SK-N-MC (cell line): Measurements from ENCODE around the gene SLC28A2.
"Not testable (repeated sequence)": the region's sequence is repeated elsewhere in the genome, so short reads cannot be mapped to it uniquely, and the experiment has no call there.

ENCODE experiments used
- DNase-seq: peaks from one replicate; pipeline ENCODE4 v3.0.0-alpha.2; 2011; ENCODE audit warnings: low read depth, low spot score
- H3K27ac ChIP-seq: fragments of 200-600 bp; sonication (generic); 2 replicates; pipeline ENCODE4 v1.5.1; 2016; ENCODE audit warnings: mixed run types
- H3K36me3 ChIP-seq: fragments of 200-600 bp; sonication (generic); 2 replicates; pipeline ENCODE4 v1.6.1; 2017; ENCODE audit warnings: antibody characterized with exemption, low read length, mixed read lengths; ENCODE audit not compliant: insufficient read depth
- H3K4me3 ChIP-seq: fragments of 200-600 bp; sonication (generic); 2 replicates; pipeline ENCODE4 v1.5.1; 2016
- H3K9ac ChIP-seq: fragments of 200-600 bp; sonication (generic); 2 replicates; pipeline ENCODE4 v1.8.0; 2017; ENCODE audit warnings: mixed run types, mixed read lengths; ENCODE audit not compliant: insufficient read length
- H3K9me3 ChIP-seq: fragments of 200-600 bp; sonication (generic); 2 replicates; pipeline ENCODE4 v1.6.1; 2017; ENCODE audit warnings: low read depth, mild to moderate bottlenecking, antibody characterized with exemption, low read length, moderate library complexity, mixed read lengths
- EZH2 ChIP-seq: fragments of 200-600 bp; sonication (generic); IDR thresholded peaks from one replicate; pipeline ENCODE4 v1.6.1; 2017; ENCODE audit warnings: antibody characterized with exemption
- FOXP2 ChIP-seq: optimal IDR thresholded peaks from 2 replicates; pipeline ENCODE3; 2011; ENCODE audit warnings: mild to moderate bottlenecking, moderate library complexity; ENCODE audit not compliant: insufficient read depth; ENCODE audit errors: extremely low read length, control extremely low read depth
- POLR2AphosphoS5 ChIP-seq: IDR thresholded peaks from 2 replicates; pipeline ENCODE4 v1.6.1; 2012; ENCODE audit warnings: mild to moderate bottlenecking, low read depth, low read length, borderline replicate concordance

Gene SLC28A2

DNA sequence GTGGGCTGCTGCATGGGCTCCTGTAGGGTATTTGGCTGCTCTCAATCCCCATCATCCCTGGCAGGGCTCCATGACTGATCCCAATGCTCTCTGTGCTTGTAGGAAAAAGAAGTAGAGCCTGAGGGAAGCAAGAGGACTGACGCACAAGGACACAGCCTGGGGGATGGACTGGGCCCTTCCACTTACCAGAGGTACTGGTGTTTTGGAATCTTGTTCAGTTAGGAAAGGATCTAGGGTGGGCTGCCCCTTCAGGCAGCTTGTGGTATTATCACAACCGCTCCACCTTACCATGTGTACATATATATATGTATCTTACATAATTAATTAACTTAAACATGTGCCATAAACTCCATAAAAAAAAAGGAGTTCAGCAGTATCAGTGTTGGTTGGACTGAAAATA, 1.3 kb downstream of the SLC28A2 start:
- no peak for DNase-seq
- no peak for TF ChIP-seq FOXP2
- TF ChIP-seq EZH2: no peak
- TF ChIP-seq POLR2AphosphoS5: no peak

GRCh38 chr15:45254405-45254804, 2.4 kb downstream of the SLC28A2 start:
- DNase-seq: no peak
- Histone ChIP-seq H3K4me3 (no peak overlapping the region), H3K27ac (no peak overlapping the region), H3K9ac (no peak overlapping the region), H3K36me3 (no peaks in the 10 kb centered on the region), H3K9me3 (no peaks in the 10 kb centered on the region)
- TF ChIP-seq FOXP2: no peak
- TF ChIP-seq POLR2AphosphoS5: no peak
- no peak for TF ChIP-seq EZH2

More for the DNA sequence above, 1.3 kb downstream of the SLC28A2 start:
- H3K36me3 ChIP-seq: no peaks in the 10 kb centered on the region
- no peak overlapping the region for H3K9ac ChIP-seq
- no peaks in the 10 kb centered on the region for H3K9me3 ChIP-seq
- no peak overlapping the region for H3K27ac ChIP-seq
- no peak overlapping the region for H3K4me3 ChIP-seq

DNA sequence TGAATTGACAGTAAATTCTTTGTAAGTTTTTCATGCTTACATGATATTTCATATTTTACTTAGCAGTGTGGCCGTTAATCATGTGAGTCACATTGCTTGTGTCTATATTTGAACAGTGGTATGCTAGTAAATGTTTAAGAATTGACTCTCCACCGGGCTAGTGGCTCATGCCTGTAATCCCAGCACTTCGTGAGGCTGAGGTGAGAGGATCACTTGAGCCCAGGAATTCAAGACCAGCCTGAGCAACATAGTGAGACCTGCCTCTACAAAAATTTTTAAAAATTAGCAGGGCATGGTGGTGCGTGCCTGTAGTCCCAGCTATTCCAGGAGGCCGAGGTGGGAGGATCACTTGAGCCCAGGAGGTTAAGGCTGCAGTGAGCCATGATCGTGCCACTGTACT, 2.8 kb downstream of the SLC28A2 start:
- H3K36me3 ChIP-seq, H3K4me3 ChIP-seq, H3K27ac ChIP-seq, DNase-seq, H3K9me3 ChIP-seq, H3K9ac ChIP-seq: not testable (repeated sequence)

DNA sequence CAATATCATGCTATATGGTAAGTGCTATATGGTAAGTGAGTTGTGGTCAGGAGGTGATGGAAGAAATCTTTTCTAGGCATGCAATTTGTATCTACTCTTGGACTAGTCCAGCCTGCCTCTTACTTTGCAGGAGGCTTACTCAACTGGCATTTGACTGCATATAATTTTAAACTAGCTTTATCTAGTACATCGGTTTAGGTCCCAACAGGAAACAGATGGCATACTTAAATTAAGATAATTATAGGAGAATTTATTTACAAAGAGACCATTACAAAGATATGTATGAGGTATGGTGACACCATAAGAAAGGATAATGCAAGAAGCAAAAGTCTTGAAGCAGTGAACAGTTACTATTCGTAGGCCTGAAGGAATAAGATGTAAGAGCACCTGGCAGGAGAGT, 7.8 kb downstream of the SLC28A2 start:
- no peak overlapping the region for H3K27ac ChIP-seq
- no peak overlapping the region for H3K9ac ChIP-seq
- H3K4me3 ChIP-seq: no peak overlapping the region
- H3K9me3 ChIP-seq: no peaks in the 10 kb centered on the region
- no peak for DNase-seq
- TF ChIP-seq EZH2 (no peak), POLR2AphosphoS5 (no peak), FOXP2 (no peak)
- no peaks in the 10 kb centered on the region for H3K36me3 ChIP-seq

- no peaks in the 10 kb centered on the region for H3K36me3 ChIP-seq
- no peak overlapping the region for H3K27ac ChIP-seq
- H3K9ac ChIP-seq: no peak overlapping the region
- H3K9me3 ChIP-seq: no peaks in the 10 kb centered on the region
- H3K4me3 ChIP-seq: no peak overlapping the region
- no peak for DNase-seq
- TF ChIP-seq POLR2AphosphoS5 (no peak), FOXP2 (no peak), EZH2 (no peak)
These were observed 10.9 kb downstream of the SLC28A2 start for GRCh38 chr15:45262906-45263461.

- no peak overlapping the region for H3K27ac ChIP-seq
- no peak overlapping the region for H3K4me3 ChIP-seq
- H3K9ac ChIP-seq: no peak overlapping the region
- no peaks in the 10 kb centered on the region for H3K9me3 ChIP-seq
- H3K36me3 ChIP-seq: no peaks in the 10 kb centered on the region
- no peak for DNase-seq
- TF ChIP-seq FOXP2 (no peak), POLR2AphosphoS5 (no peak), EZH2 (no peak)
These were observed 11.8 kb downstream of the SLC28A2 start for GRCh38 chr15:45263854-45264253.

DNA sequence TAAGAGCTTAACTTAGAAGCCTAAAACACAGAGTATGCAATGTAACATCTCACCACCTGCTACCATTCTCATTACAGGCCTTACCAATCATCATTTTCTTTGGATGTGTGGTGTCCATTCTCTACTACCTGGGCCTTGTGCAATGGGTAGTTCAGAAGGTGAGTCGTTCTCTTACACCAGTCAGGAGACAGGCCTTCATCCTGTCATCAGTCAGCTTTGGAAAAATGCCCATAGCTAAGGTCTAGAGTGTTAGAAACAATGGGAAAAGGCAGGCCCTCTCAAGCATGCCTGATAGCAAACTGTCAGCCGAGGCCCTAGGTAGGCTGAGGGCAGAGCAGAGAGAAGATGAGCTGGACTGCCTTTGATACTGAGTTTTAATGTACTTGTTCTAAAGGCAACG, 13.5 kb downstream of the SLC28A2 start:
- Histone ChIP-seq H3K9me3 (no peaks in the 10 kb centered on the region), H3K9ac (no peak overlapping the region), H3K36me3 (no peaks in the 10 kb centered on the region), H3K27ac (no peak overlapping the region), H3K4me3 (no peak overlapping the region)
- TF ChIP-seq EZH2: no peak
- TF ChIP-seq FOXP2: no peak
- no peak for TF ChIP-seq POLR2AphosphoS5
- DNase-seq: no peak

DNA sequence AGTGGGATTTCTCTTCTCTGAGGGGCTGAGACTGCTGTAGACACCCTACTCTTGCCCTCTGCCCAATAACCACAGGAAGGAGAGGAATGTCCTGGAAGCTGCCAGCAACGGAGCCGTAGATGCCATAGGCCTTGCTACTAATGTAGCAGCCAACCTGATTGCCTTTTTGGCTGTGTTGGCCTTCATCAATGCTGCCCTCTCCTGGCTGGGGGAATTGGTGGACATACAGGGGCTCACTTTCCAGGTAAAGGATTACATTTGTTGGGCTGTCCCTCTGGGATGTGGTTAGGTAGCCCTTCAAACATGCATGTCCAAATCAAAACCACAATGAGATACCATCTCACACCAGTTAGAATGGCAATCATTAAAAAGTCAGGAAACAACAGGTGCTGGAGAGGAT, 16.1 kb downstream of the SLC28A2 start:
- no peak for TF ChIP-seq EZH2
- TF ChIP-seq POLR2AphosphoS5: no peak
- no peak for TF ChIP-seq FOXP2

GRCh38 chr15:45274636-45275380, 22.8 kb downstream of the SLC28A2 start:
- DNase-seq: no peak
- TF ChIP-seq EZH2: no peak
- no peak for TF ChIP-seq FOXP2
- TF ChIP-seq POLR2AphosphoS5: no peak
- no peak overlapping the region for H3K27ac ChIP-seq

More for the DNA sequence above, 16.1 kb downstream of the SLC28A2 start:
- Histone ChIP-seq H3K27ac (no peak overlapping the region), H3K9ac (no peak overlapping the region), H3K36me3 (no peaks in the 10 kb centered on the region), H3K4me3 (no peak overlapping the region), H3K9me3 (no peaks in the 10 kb centered on the region)
- DNase-seq: no peak

More at GRCh38 chr15:45274636-45275380, 22.8 kb downstream of the SLC28A2 start:
- Histone ChIP-seq H3K4me3 (no peak overlapping the region), H3K9ac (no peak overlapping the region), H3K36me3 (no peaks in the 10 kb centered on the region), H3K9me3 (no peaks in the 10 kb centered on the region)
